Spleen (tissue), 11 donors: ENCODE measurements around the gene TTC16. TPM values are rescaled to one million over a fixed set of nuclear protein-coding genes. Genes with fewer than 3 reads are reported as not detected.

ENCODE experiments used
- DNase-seq: peaks from one replicate; pipeline ENCODE4 v3.0.0-alpha.2; 2020
- H3K27ac ChIP-seq, 8 donors: fragments of 200-600 bp; sonication (generic) in 7 of 8; 1 replicate in 4 of 8; 2 replicates in 4 of 8; pipeline versions ENCODE4 v1.5.0 to v1.8.0; 2016 to 2021; ENCODE audit warnings: inconsistent platforms in 4 of 8, mild to moderate bottlenecking in 4 of 8, moderate library complexity in 1 of 8
- H3K27me3 ChIP-seq, 7 donors: fragments of 200-600 bp; sonication (generic) in 6 of 7; replicated peaks in 1 of 7; 1 replicate in 4 of 7; 2 replicates in 3 of 7; pipeline versions ENCODE4 v1.5.0 to v1.8.0; 2016 to 2021; ENCODE audit warnings: inconsistent platforms in 3 of 7, mild to moderate bottlenecking in 1 of 7
- H3K36me3 ChIP-seq, 6 donors: fragments of 200-600 bp; sonication (generic) in 5 of 6; 1 replicate in 4 of 6; 2 replicates in 2 of 6; pipeline versions ENCODE4 v1.5.0 to v1.8.0; 2016 to 2021; ENCODE audit warnings: inconsistent platforms in 2 of 6
- H3K4me1 ChIP-seq, 6 donors: fragments of 200-600 bp; sonication (generic) in 5 of 6; 1 replicate in 3 of 6; 2 replicates in 3 of 6; pipeline versions ENCODE4 v1.5.0 to v1.8.0; 2016 to 2021; ENCODE audit warnings: inconsistent platforms in 3 of 6
- H3K4me3 ChIP-seq, 8 donors: fragments of 200-600 bp; sonication (generic) in 7 of 8; 1 replicate in 4 of 8; 2 replicates in 4 of 8; pipeline versions ENCODE4 v1.5.0 to v1.8.0; 2016 to 2021; ENCODE audit warnings: inconsistent platforms in 4 of 8, mild to moderate bottlenecking in 4 of 8, moderate library complexity in 2 of 8
- H3K9me3 ChIP-seq, 8 donors: fragments of 200-600 bp; sonication (generic) in 7 of 8; 1 replicate in 4 of 8; 2 replicates in 4 of 8; pipeline versions ENCODE4 v1.5.0 to v1.8.0; 2016 to 2021; ENCODE audit warnings: inconsistent platforms in 4 of 8
- POLR2A ChIP-seq, 3 donors: fragments of 450-650 bp; IDR thresholded peaks; one replicate each; pipeline ENCODE4 v1.5.1; 2017; ENCODE audit warnings: antibody characterized with exemption in 3 of 3, mild to moderate bottlenecking in 1 of 3
- POLR2AphosphoS5 ChIP-seq, 3 donors: sonication (generic); formaldehyde crosslinking; IDR thresholded peaks; one replicate each; pipeline ENCODE4 v1.5.1; 2017; ENCODE audit warnings: antibody characterized with exemption in 3 of 3
- WGBS, 5 donors: extraction: QIAGEN DNeasy Blood & Tissue Kit in 3 of 5; methylation state at CpG; one replicate each; pipeline versions ENCODE4 v1.1.5 to v1.1.7; 2013 to 2018; 5-methylcytosine and 5-hydroxymethylcytosine counted together
- intact Hi-C: fragments of 100-400 bp; cut with DNase I; formaldehyde crosslinking; loops from one replicate; pipeline ENCODE4 v1.15.0; 2023; ENCODE audit warnings: low total_unique reads
- polyA plus RNA-seq, 3 donors: library from polyadenylated mRNA; stranded (reverse); fragments of 200-250 nt; gene quantifications; one replicate each; pipeline ENCODE4 v1.2.1, GENCODE V29; 2013
- total RNA-seq, 7 donors: library from RNA; depleted of rRNA in 3 of 7; stranded (reverse); fragments of >200 nt in 3 of 7; fragmentation: NEBNext Ultra II Directional in 4 of 7; extraction: Animal tissue kit (Norgen Biotek cat#: 25700) in 4 of 7; gene quantifications; one replicate each; pipeline versions ENCODE4 v1.1.0 to v1.2.1, GENCODE V29; 2016 to 2021
- TF ChIP-seq, protein P1 (sequence below), 11 experiments: fragments of 200-600 bp in 7 of 11; fragments of 450-650 bp in 4 of 11; sonication (generic) in 4 of 11; IDR thresholded peaks in 8 of 11; conservative IDR thresholded peaks in 3 of 11; 1 replicate in 7 of 11; 2 replicates in 4 of 11; pipeline versions ENCODE4 v1.4.0 to v1.8.0; 2016 to 2021; ENCODE audit warnings: antibody characterized with exemption in 11 of 11, inconsistent platforms in 4 of 11, mild to moderate bottlenecking in 1 of 11
- donor health status: healthy with polysubstance abuse.
- donor health status: DM: no; HTN: no; CAD: no; lungs with moderate emphysema.
- donor health status: DM: no; HTN: no; CAD: no.
- donor health status: Bipolar disorder and iron deficiency.
- donor health status: healthy.
- donor health status: DM: no; HTN: no; CAD: no.
- donor health status: DM: yes; HTN: yes; CAD: no.

TTC16 gene
- total and polyA plus RNA-seq, 10 donors, result 0.12 to 3.1 (median 1.8) TPM

DNA sequence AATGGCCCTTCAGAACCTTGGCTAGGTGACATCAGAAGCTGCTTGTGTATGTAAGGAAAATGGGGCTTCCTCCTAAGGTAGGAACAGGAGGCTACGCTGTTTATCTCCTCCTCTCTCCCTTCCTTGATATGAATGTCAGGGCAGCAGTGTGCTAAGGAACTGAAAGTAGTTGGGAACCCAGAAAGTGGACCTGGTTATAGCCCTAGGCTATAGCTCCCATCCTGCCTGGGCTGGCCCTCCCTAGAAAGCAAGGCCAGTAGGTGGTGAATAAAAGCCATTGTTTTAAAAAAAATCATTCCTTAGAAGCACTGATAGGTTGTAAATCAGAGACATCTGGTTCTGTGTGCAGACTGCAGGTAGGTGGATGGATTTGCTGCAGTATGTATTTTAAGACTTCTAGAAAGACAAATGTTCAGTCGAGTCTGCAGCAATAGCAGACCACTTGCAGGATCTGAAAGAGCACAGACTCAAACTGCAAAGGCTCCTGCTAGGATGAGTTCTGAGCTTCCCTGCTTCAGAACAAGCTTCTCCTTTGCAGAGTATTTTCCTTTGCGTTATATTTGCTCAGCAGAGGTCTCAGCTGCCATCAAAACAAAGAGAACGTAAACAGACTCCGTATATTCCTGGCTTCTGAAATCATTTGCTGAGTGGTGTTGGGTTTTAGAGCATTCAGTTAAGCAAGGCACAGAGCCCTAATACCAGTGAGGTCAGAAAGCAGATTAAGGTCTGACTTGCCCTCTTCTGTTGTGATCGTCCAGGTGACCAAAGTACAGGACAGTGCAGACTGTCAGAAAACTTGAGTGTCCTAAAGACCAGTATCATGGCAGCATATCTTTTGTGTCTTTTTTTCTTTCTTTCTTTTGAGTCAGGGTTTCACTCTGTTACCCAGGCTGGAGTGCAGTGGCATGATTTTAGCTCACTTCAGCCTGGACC, 29.2 kb upstream of the TTC16 start:
- Histone ChIP-seq H3K27ac (no peak overlapping the region), H3K4me3 (no peak overlapping the region), H3K36me3 (peaks cover 0 to 66% (median 6%) of the 10 kb centered on the region in 6 donors), H3K9me3 (no peaks in the 10 kb centered on the region), H3K4me1 (peaks cover 0 to 18% (median 8%) of the 10 kb centered on the region in 6 donors), H3K27me3 (no peaks in the 10 kb centered on the region)
- intact Hi-C loops, result no loop called here
- TF ChIP-seq, protein P1, sequence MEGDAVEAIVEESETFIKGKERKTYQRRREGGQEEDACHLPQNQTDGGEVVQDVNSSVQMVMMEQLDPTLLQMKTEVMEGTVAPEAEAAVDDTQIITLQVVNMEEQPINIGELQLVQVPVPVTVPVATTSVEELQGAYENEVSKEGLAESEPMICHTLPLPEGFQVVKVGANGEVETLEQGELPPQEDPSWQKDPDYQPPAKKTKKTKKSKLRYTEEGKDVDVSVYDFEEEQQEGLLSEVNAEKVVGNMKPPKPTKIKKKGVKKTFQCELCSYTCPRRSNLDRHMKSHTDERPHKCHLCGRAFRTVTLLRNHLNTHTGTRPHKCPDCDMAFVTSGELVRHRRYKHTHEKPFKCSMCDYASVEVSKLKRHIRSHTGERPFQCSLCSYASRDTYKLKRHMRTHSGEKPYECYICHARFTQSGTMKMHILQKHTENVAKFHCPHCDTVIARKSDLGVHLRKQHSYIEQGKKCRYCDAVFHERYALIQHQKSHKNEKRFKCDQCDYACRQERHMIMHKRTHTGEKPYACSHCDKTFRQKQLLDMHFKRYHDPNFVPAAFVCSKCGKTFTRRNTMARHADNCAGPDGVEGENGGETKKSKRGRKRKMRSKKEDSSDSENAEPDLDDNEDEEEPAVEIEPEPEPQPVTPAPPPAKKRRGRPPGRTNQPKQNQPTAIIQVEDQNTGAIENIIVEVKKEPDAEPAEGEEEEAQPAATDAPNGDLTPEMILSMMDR (IDR thresholded peaks at IDR 0.05 in 8 of 11, conservative IDR thresholded peaks at IDR 0.05 in 3 of 11), result no peak
- TF ChIP-seq POLR2A (IDR thresholded peaks at IDR 0.05) (no peak), POLR2AphosphoS5 (IDR thresholded peaks at IDR 0.05) (no peak)
- WGBS, 5 donors, result 87 to 93% (median 91%) methylated on average over 6 of the region's 6 CpGs
- DNase-seq, result no peak

DNA sequence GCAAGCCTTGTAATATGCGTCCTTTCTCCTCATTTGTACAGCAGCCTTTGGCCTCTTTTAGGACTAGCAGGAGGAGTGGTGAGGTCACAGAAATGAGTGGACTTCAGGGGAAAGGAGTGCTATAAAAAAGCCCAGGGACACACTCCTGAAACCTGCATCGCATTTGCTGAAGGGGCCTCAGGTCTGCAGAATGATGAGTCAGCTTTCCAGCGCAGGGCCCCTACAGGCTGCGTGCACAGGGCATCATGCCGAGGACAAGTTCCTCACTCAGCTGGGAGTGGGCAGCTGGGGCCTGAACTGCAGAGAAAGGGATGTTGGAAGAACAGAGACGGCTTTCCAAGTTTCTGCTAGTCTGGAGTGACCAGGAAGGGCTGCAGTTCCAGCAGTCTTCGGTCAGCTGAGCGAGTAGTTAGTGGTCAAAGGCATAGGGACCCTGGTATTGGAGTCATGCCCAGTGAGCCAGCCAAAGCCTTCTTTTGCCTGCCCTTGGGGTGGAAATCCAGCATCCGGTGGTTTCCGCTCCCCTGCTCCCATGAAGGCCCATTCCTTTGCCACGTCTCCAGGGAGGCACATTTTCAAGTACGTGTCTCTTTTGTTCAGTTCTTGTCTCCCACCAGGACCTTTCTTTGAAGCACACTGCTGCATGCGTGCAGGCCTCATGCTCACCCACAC, 26.4 kb upstream of the TTC16 start:
- no peak for DNase-seq
- H3K4me1 ChIP-seq, result no peaks in the 10 kb centered on the region
- TF ChIP-seq POLR2A (IDR thresholded peaks at IDR 0.05), result no peak
- TF ChIP-seq, protein P1 (IDR thresholded peaks at IDR 0.05 in 8 of 11, conservative IDR thresholded peaks at IDR 0.05 in 3 of 11), result no peak
- peak in 1 of 3 donors; percentile 39 for TF ChIP-seq POLR2AphosphoS5 (IDR thresholded peaks at IDR 0.05)
- H3K36me3 ChIP-seq, result peaks cover 0 to 42% (median 6%) of the 10 kb centered on the region in 6 donors
- intact Hi-C loops, result no loop called here
- 77 to 84% (median 81%) methylated on average over 12 to 13 of the region's 13 CpGs for WGBS, 5 donors
- H3K4me3 ChIP-seq, result no peak overlapping the region
- no peaks in the 10 kb centered on the region for H3K27me3 ChIP-seq
- H3K9me3 ChIP-seq, result no peaks in the 10 kb centered on the region
- H3K27ac ChIP-seq, result no peak overlapping the region

- Histone ChIP-seq H3K4me3 (no peak overlapping the region), H3K27ac (no peak overlapping the region), H3K9me3 (no peaks in the 10 kb centered on the region), H3K27me3 (no peaks in the 10 kb centered on the region), H3K36me3 (peaks cover 0 to 39% (median 6%) of the 10 kb centered on the region in 6 donors), H3K4me1 (no peaks in the 10 kb centered on the region)
- intact Hi-C loops, result no loop called here
- WGBS, 5 donors, result 90 to 96% (median 94%) methylated on average over 10 of the region's 10 CpGs
- TF ChIP-seq POLR2A (IDR thresholded peaks at IDR 0.05) (no peak), POLR2AphosphoS5 (IDR thresholded peaks at IDR 0.05) (no peak)
- TF ChIP-seq, protein P1 (IDR thresholded peaks at IDR 0.05 in 8 of 11, conservative IDR thresholded peaks at IDR 0.05 in 3 of 11), result no peak
- DNase-seq, result no peak
Observed at GRCh38 chr9:127690735-127691134, 25.1 kb upstream of the TTC16 start.

GRCh38 chr9:127692071-127692470, 23.8 kb upstream of the TTC16 start:
- no peaks in the 10 kb centered on the region for H3K4me1 ChIP-seq
- intact Hi-C loops, result no loop called here
- no peaks in the 10 kb centered on the region for H3K9me3 ChIP-seq
- TF ChIP-seq POLR2AphosphoS5 (IDR thresholded peaks at IDR 0.05), result no peak
- no peak overlapping the region for H3K4me3 ChIP-seq
- peaks cover 0 to 30% (median 6%) of the 10 kb centered on the region in 6 donors for H3K36me3 ChIP-seq
- WGBS, 5 donors, result 86 to 93% (median 91%) methylated on average over 20 of the region's 20 CpGs
- no peaks in the 10 kb centered on the region for H3K27me3 ChIP-seq
- no peak for DNase-seq
- H3K27ac ChIP-seq, result no peak overlapping the region
